ENCODE measurements around the gene CACNA1E.

GRCh38 chr1:181433931-181434330, 49.4 kb upstream of the CACNA1E start:
- no peak for TF ChIP-seq POLR2A (IDR thresholded peaks at IDR 0.05; ENCODE audit: low read depth, low read length)
- TF ChIP-seq CTCF (conservative IDR thresholded peaks at IDR 0.05; ENCODE audit: low read depth, low read length) = no peak
- no peak for TF ChIP-seq RFX5 (IDR thresholded peaks at IDR 0.05; ENCODE audit: low read depth, low read length)
- no peak for TF ChIP-seq MAZ (IDR thresholded peaks at IDR 0.05; ENCODE audit: borderline replicate concordance, low read depth, low read length)
- no peak for TF ChIP-seq SMC3 (IDR thresholded peaks at IDR 0.05; ENCODE audit: low read depth, low read length)
- TF ChIP-seq BHLHE40 (IDR thresholded peaks at IDR 0.05; ENCODE audit: low read depth, low read length) = no peak
- TF ChIP-seq RAD21 (IDR thresholded peaks at IDR 0.05; ENCODE audit: low read length) = no peak
- TF ChIP-seq CEBPB (IDR thresholded peaks at IDR 0.05; ENCODE audit: low read depth, low read length) = no peak
- TF ChIP-seq FOS (IDR thresholded peaks at IDR 0.05; ENCODE audit: low read depth, low read length) = no peak
- no peak for TF ChIP-seq ELK1 (IDR thresholded peaks at IDR 0.05; ENCODE audit: borderline replicate concordance, low read depth, low read length)
- TF ChIP-seq CHD1 (IDR thresholded peaks at IDR 0.05; ENCODE audit: low read depth, low read length) = no peak

Data from IMR-90 (cell line).